Caco-2 (cell line): ENCODE measurements around the gene NEMP1. TPM values are rescaled to one million over a fixed set of nuclear protein-coding genes. Genes with fewer than 3 reads are reported as not detected.
A peak's percentile ranks its signal among the peaks of the same experiment; 100 is the strongest.

Experiments used
- BruUV-seq: library from RNA; stranded (reverse); fragments of 400-500 nt; replicated peaks from 2 replicates; lab custom pipeline; 2021; lab: Mats Ljungman, UMichigan
- CTCF ChIA-PET: fragments of 300-600 bp; sonication (Branson Sonifier 250); formaldehyde crosslinking; loops from one replicate; lab custom pipeline; 2022; ENCODE audit warnings: antibody characterized with exemption; lab: Charles Lee
- POLR2A ChIA-PET: fragments of 300-600 bp; sonication (Branson Sonifier 250); formaldehyde crosslinking; loops from one replicate; lab custom pipeline; 2022; ENCODE audit warnings: antibody characterized with exemption; lab: Charles Lee
- DNase-seq, 2 experiments: peaks; one replicate each; pipeline versions ENCODE4 v3.0.0 to v3.0.0-alpha.2; 2020 to 2022
- H3K27me3 ChIP-seq: replicated peaks from 2 replicates; pipeline ENCODE4 v1.6.0; 2011; ENCODE audit warnings: low read length; ENCODE audit not compliant: control insufficient read depth, insufficient read depth
- H3K36me3 ChIP-seq: 2 replicates; pipeline ENCODE4 v1.5.1; 2011; ENCODE audit warnings: low read length; ENCODE audit not compliant: control insufficient read depth, insufficient read depth
- H3K4me1 ChIP-seq: fragments of 250-450 bp; sonication (Bioruptor Pico); 2 replicates; pipeline ENCODE4 v1.5.1; 2020; ENCODE audit warnings: mild to moderate bottlenecking
- H3K4me3 ChIP-seq: 2 replicates; pipeline ENCODE4 v1.5.1; 2011; ENCODE audit warnings: low read depth, mild to moderate bottlenecking, control low read depth, low read length
- H3K9me3 ChIP-seq: fragments of 250-450 bp; sonication (Bioruptor Pico); 2 replicates; pipeline ENCODE4 v1.5.1; 2020; ENCODE audit warnings: mild to moderate bottlenecking, moderate library complexity
- H3K27ac Mint-ChIP-seq: one replicate; pipeline ENCODE4 v1.8.0; 2022; ENCODE audit warnings: mixed read lengths; ENCODE audit not compliant: unreplicated experiment
- H3K27me3 Mint-ChIP-seq: one replicate; pipeline ENCODE4 v1.8.0; 2022; ENCODE audit warnings: mixed read lengths; ENCODE audit not compliant: insufficient read depth, unreplicated experiment
- H3K36me3 Mint-ChIP-seq: one replicate; pipeline ENCODE4 v1.8.0; 2022; ENCODE audit warnings: mild to moderate bottlenecking, mixed read lengths; ENCODE audit not compliant: insufficient read depth, unreplicated experiment
- H3K4me1 Mint-ChIP-seq: one replicate; pipeline ENCODE4 v1.8.0; 2022; ENCODE audit warnings: low read depth, mixed read lengths; ENCODE audit not compliant: unreplicated experiment
- H3K4me3 Mint-ChIP-seq: one replicate; pipeline ENCODE4 v1.8.0; 2022; ENCODE audit warnings: mild to moderate bottlenecking, moderate library complexity, mixed read lengths; ENCODE audit not compliant: unreplicated experiment
- H3K9me3 Mint-ChIP-seq: one replicate; pipeline ENCODE4 v1.8.0; 2022; ENCODE audit warnings: mixed read lengths; ENCODE audit not compliant: unreplicated experiment
- intact Hi-C: fragments of 100-400 bp; cut with micrococcal nuclease; formaldehyde crosslinking; loops from one replicate; pipeline ENCODE4 v1.10.0; 2022; ENCODE audit not compliant: unreplicated experiment
- total RNA-seq: library from RNA; stranded (reverse); gene quantifications from 2 replicates; pipeline ENCODE4 v1.2.3, GENCODE V29; 2022
- TF ChIP-seq, protein P1 (sequence below), 2 experiments: fragments of 200-600 bp in 1 of 2; IDR thresholded peaks; 1 replicate in 1 of 2; 2 replicates in 1 of 2; pipeline versions ENCODE4 v1.5.1 to v1.8.0; 2011 to 2022; ENCODE audit warnings: antibody characterized with exemption in 1 of 2, control low read depth in 1 of 2, inconsistent platforms in 1 of 2, low read depth in 1 of 2, low read length in 1 of 2, mild to moderate bottlenecking in 1 of 2, moderate library complexity in 1 of 2; ENCODE audit not compliant: insufficient read depth in 1 of 2, severe bottlenecking in 1 of 2, unreplicated experiment in 1 of 2

The NEMP1 gene
- total RNA-seq, 1 experiment from 2014 or later = 40.1 TPM

DNA sequence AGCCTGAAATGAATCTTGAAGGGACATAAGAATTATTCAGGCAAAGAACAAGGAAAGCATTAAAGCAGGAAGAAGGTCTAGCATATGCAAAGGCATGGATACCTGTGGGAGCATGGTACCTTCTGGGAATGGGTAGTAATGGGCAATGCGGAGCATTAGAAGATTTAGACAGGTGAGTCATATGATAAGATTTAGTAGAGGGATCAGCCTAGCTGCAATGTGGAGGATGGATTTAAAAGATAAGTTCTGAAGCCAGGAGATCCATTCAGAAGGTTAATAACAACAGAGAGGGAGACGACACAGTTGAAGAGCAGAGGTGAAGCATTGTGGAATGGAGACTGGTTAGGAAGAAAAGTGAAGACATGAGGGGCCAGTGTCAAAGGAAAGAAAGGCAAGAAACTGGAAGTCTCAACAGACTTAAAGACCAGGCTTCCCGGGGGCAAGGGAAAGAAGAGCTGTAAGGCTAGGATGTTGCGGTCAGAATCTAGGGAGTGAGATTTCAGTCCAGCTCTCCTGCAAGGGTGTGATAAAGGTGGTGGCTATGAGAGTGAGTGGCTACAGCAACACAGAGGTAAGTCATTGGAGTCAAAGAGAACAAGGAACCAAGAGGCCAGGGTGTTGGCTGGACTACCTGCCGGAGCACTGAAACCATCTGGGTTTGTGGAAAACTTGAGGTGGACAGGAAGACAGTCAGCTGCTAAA lies 38.1 kb upstream of the NEMP1 start:
- no peaks in the 10 kb centered on the region for H3K36me3 ChIP-seq
- H3K27me3 Mint-ChIP-seq = peaks cover 3% of the 10 kb centered on the region
- H3K9me3 ChIP-seq = no peaks in the 10 kb centered on the region
- H3K27ac Mint-ChIP-seq = no peak overlapping the region
- H3K4me1 ChIP-seq = 0 out of 2 replicates have a peak, but pooled peaks cover 3% of the 10 kb centered on the region
- no peak overlapping the region for H3K4me3 ChIP-seq
- intact Hi-C loops = no loop called here
- ChIA-PET CTCF (interaction anchor here (1.1 kb wide), 1 partner anchor 11 kb away, joined by 3 read pairs; the partner anchor contains the start of gene LRP1), POLR2A (no interaction called here)
- TF ChIP-seq, protein P1, sequence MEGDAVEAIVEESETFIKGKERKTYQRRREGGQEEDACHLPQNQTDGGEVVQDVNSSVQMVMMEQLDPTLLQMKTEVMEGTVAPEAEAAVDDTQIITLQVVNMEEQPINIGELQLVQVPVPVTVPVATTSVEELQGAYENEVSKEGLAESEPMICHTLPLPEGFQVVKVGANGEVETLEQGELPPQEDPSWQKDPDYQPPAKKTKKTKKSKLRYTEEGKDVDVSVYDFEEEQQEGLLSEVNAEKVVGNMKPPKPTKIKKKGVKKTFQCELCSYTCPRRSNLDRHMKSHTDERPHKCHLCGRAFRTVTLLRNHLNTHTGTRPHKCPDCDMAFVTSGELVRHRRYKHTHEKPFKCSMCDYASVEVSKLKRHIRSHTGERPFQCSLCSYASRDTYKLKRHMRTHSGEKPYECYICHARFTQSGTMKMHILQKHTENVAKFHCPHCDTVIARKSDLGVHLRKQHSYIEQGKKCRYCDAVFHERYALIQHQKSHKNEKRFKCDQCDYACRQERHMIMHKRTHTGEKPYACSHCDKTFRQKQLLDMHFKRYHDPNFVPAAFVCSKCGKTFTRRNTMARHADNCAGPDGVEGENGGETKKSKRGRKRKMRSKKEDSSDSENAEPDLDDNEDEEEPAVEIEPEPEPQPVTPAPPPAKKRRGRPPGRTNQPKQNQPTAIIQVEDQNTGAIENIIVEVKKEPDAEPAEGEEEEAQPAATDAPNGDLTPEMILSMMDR (IDR thresholded peaks at IDR 0.05; ENCODE audit: insufficient read depth in 1 of 2, low read depth in 1 of 2, low read length in 1 of 2, severe bottlenecking in 1 of 2, unreplicated experiment in 1 of 2) = no peak
- H3K4me3 Mint-ChIP-seq = no peak overlapping the region
- H3K9me3 Mint-ChIP-seq = no peaks in the 10 kb centered on the region
- peaks cover 6% of the 10 kb centered on the region for H3K36me3 Mint-ChIP-seq
- peaks cover 6% of the 10 kb centered on the region for H3K4me1 Mint-ChIP-seq
- H3K27me3 ChIP-seq = no peaks in the 10 kb centered on the region
- no TSS peak for BruUV-seq
- no peak for DNase-seq

DNA sequence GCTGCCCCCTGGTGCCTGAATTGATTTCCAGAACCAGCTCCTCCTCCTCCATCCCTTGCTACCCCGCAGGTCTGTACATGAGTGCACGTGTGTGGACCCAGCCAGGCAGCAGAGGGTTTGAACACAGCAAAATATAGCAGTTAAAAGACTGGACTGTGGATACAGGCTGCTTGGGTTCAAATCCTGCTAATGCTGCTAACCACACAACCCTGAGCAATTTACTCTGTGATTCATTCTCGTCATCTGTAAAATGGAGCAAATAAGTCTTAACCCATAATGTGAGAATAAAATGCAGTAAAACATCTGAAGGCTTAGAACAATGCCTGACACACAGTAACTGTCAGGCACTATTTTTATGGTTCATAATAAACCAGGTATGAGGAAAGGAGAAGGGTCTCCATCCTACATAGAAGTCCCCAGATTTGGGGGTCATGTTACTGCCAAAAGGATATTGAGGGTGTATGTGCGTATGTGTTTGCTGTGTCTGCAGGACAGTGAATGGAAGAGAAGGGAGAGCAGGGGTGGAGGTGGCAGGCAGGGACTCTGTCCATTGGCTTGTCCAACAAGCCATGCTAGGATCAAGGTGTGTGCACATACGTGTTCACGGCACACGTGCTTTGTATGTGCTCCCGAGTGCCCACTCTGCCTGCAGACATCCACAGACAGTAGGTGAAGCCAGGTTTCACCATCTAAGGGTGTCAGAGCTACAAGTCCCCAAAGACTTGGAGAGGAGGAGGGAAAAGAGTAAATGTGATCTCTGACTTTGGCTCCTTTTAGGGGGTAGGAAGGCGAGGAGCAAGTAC lies 34.1 kb upstream of the NEMP1 start:
- peak overlapping the region; percentile 84 for H3K27ac Mint-ChIP-seq

More for the DNA sequence above, 34.1 kb upstream of the NEMP1 start:
- CTCF ChIA-PET = interaction anchor here (0.6 to 3.0 kb wide), 37 partner anchors 9 to 476 kb away, joined by 3 to 195 read pairs (median 6); partner anchors contain the start of genes LRP1, LRP1-AS, NAB2 and NEMP1
- no peak overlapping the region for H3K4me3 ChIP-seq
- Mint-ChIP-seq H3K27me3 (peaks cover 3% of the 10 kb centered on the region), H3K9me3 (no peaks in the 10 kb centered on the region), H3K4me3 (peak overlapping the region; percentile 89), H3K36me3 (peaks cover 15% of the 10 kb centered on the region), H3K4me1 (peaks cover 13% of the 10 kb centered on the region)
- 0 out of 2 replicates have a peak, but pooled peaks cover 3% of the 10 kb centered on the region for H3K4me1 ChIP-seq
- no peak for DNase-seq
- intact Hi-C loops = loop anchor here (1.0 to 2.0 kb wide), 3 partner anchors 43 to 272 kb away; no protein-coding TSS in a partner anchor
- BruUV-seq = no TSS peak
- H3K27me3 ChIP-seq = no peaks in the 10 kb centered on the region
- no peaks in the 10 kb centered on the region for H3K36me3 ChIP-seq
- no peaks in the 10 kb centered on the region for H3K9me3 ChIP-seq
- TF ChIP-seq, protein P1 (IDR thresholded peaks at IDR 0.05; ENCODE audit: insufficient read depth in 1 of 2, low read depth in 1 of 2, low read length in 1 of 2, severe bottlenecking in 1 of 2, unreplicated experiment in 1 of 2) = peak in 1 of 2 experiments; percentile 79
- POLR2A ChIA-PET = interaction anchor here (0.6 to 3.4 kb wide), 9 partner anchors 11 to 387 kb away, joined by 3 to 56 read pairs (median 11); partner anchors contain the start of genes LRP1, NAB2, NACA and NEMP1
